Thyroid gland (tissue), 4 donors: ENCODE data around the gene ZBTB44. TPM values are rescaled to one million over a fixed set of nuclear protein-coding genes. Genes with fewer than 3 reads are reported as not detected.

Experiments
- DNase-seq, 2 donors: peaks; one replicate each; pipeline ENCODE4 v3.0.0-alpha.2; 2019
- H3K27ac ChIP-seq, 3 donors: fragments of 200-600 bp; sonication (generic); 1 replicate in 2 of 3; 2 replicates in 1 of 3; pipeline ENCODE4 v1.5.1; 2016 to 2019; ENCODE audit warnings: mild to moderate bottlenecking in 1 of 3, moderate library complexity in 1 of 3
- H3K27me3 ChIP-seq: fragments of 200-600 bp; sonication (generic); one replicate; pipeline ENCODE4 v1.5.1; 2019
- H3K36me3 ChIP-seq, 2 donors: fragments of 200-600 bp; sonication (generic); one replicate each; pipeline ENCODE4 v1.5.1; 2016 to 2019
- H3K4me1 ChIP-seq, 2 donors: fragments of 200-600 bp; sonication (generic); one replicate each; pipeline ENCODE4 v1.5.1; 2017 to 2019
- H3K4me3 ChIP-seq, 3 donors: fragments of 200-600 bp; sonication (generic); replicated peaks in 1 of 3; 1 replicate in 2 of 3; 2 replicates in 1 of 3; pipeline ENCODE4 v1.5.1; 2016; ENCODE audit warnings: mild to moderate bottlenecking in 1 of 3
- H3K9me3 ChIP-seq: fragments of 200-600 bp; sonication (generic); one replicate; pipeline ENCODE4 v1.5.1; 2017
- POLR2A ChIP-seq, 2 donors: fragments of 450-650 bp; IDR thresholded peaks; one replicate each; pipeline ENCODE4 v1.6.1; 2017; ENCODE audit warnings: antibody characterized with exemption in 2 of 2, mild to moderate bottlenecking in 2 of 2, moderate library complexity in 1 of 2
- WGBS, 2 donors: methylation state at CpG; one replicate each; pipeline ENCODE4 v1.1.5; 2017; 5-methylcytosine and 5-hydroxymethylcytosine counted together
- intact Hi-C: fragments of 100-400 bp; cut with DNase I; formaldehyde crosslinking; loops from one replicate; pipeline ENCODE4 v1.15.1; 2023
- total RNA-seq, 4 donors: library from RNA; depleted of rRNA; stranded (reverse); fragments of >200 nt; gene quantifications; one replicate each; pipeline ENCODE4 v1.2.3, GENCODE V29; 2016
- TF ChIP-seq, protein P1 (sequence below), 6 experiments: fragments of 200-600 bp in 3 of 6; fragments of 450-650 bp in 3 of 6; sonication (generic) in 3 of 6; IDR thresholded peaks; one replicate each; pipeline ENCODE4 v1.5.1; 2016 to 2019; ENCODE audit warnings: antibody characterized with exemption in 6 of 6, mild to moderate bottlenecking in 2 of 6, inconsistent platforms in 1 of 6, moderate library complexity in 1 of 6

The ZBTB44 gene
- total RNA-seq, 4 donors from 2014 or later: 57.9 to 85.9 (median 58.8) TPM

DNA sequence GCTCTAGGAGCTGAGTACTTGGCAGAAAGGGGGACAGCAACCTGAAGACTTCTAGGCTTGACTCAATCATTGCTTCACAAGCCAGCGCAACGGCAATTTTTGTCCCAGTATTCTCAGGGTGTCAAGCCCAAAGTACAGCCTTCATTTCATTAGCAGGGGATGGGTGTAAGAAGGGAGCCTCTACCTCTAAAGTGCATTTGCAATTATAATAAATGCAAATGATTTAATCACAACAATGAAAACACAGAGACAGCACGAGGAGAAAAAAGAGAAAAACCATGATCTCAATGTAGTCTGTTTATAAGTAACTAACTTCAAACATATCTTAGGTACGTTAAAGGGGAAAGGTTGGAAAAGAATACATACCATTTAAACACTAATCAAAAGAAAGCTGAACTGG, 34.7 kb downstream of the ZBTB44 start:
- 97% methylated on average over 4 of the region's 4 CpGs for WGBS, 2 donors
- H3K27ac ChIP-seq: no peak overlapping the region
- DNase-seq: no peak
- intact Hi-C loops: no loop called here
- TF ChIP-seq POLR2A (IDR thresholded peaks at IDR 0.05): no peak
- TF ChIP-seq, protein P1, sequence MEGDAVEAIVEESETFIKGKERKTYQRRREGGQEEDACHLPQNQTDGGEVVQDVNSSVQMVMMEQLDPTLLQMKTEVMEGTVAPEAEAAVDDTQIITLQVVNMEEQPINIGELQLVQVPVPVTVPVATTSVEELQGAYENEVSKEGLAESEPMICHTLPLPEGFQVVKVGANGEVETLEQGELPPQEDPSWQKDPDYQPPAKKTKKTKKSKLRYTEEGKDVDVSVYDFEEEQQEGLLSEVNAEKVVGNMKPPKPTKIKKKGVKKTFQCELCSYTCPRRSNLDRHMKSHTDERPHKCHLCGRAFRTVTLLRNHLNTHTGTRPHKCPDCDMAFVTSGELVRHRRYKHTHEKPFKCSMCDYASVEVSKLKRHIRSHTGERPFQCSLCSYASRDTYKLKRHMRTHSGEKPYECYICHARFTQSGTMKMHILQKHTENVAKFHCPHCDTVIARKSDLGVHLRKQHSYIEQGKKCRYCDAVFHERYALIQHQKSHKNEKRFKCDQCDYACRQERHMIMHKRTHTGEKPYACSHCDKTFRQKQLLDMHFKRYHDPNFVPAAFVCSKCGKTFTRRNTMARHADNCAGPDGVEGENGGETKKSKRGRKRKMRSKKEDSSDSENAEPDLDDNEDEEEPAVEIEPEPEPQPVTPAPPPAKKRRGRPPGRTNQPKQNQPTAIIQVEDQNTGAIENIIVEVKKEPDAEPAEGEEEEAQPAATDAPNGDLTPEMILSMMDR (IDR thresholded peaks at IDR 0.05): no peak
- H3K27me3 ChIP-seq: no peaks in the 10 kb centered on the region
- H3K4me1 ChIP-seq: no peaks in the 10 kb centered on the region
- H3K4me3 ChIP-seq: no peak overlapping the region
- no peaks in the 10 kb centered on the region for H3K9me3 ChIP-seq
- H3K36me3 ChIP-seq: no peaks in the 10 kb centered on the region

- H3K9me3 ChIP-seq: no peaks in the 10 kb centered on the region
- TF ChIP-seq POLR2A (IDR thresholded peaks at IDR 0.05): no peak
- WGBS, 2 donors: 98 to 100% methylated on average over 1 of the region's 1 CpG
- no peak overlapping the region for H3K4me3 ChIP-seq
- no peaks in the 10 kb centered on the region for H3K27me3 ChIP-seq
- no peak for DNase-seq
- H3K36me3 ChIP-seq: no peaks in the 10 kb centered on the region
- intact Hi-C loops: no loop called here
- no peak overlapping the region for H3K27ac ChIP-seq
- no peaks in the 10 kb centered on the region for H3K4me1 ChIP-seq
These were observed 36.0 kb downstream of the ZBTB44 start for GRCh38 chr11:130278745-130279144.

DNA sequence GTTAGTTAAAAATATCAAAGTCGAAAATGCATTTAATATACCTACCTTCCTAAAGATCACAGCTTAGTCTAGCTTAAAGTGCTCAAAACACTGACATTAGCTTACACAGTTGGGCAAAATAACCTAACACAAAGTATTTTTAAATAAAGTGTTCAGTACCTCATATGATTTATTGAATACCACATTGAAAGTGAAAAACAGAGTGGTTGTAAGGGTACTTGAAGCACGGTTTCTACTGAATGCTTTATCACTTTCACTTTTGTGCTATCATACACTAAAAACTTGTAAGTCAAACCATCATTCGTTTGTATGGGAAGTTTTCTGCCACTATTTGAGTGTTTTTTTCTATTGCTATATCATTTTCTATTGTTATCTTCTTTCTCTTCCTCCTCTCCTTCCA, 36.6 kb downstream of the ZBTB44 start:
- H3K4me3 ChIP-seq: no peak overlapping the region
- WGBS, 2 donors: 95 to 96% methylated on average over 3 of the region's 3 CpGs
- intact Hi-C loops: no loop called here
- H3K4me1 ChIP-seq: no peaks in the 10 kb centered on the region
- no peak for DNase-seq
- H3K27ac ChIP-seq: no peak overlapping the region
- no peaks in the 10 kb centered on the region for H3K36me3 ChIP-seq
- H3K9me3 ChIP-seq: no peaks in the 10 kb centered on the region
- TF ChIP-seq, protein P1 (IDR thresholded peaks at IDR 0.05): no peak
- no peak for TF ChIP-seq POLR2A (IDR thresholded peaks at IDR 0.05)
- H3K27me3 ChIP-seq: no peaks in the 10 kb centered on the region

DNA sequence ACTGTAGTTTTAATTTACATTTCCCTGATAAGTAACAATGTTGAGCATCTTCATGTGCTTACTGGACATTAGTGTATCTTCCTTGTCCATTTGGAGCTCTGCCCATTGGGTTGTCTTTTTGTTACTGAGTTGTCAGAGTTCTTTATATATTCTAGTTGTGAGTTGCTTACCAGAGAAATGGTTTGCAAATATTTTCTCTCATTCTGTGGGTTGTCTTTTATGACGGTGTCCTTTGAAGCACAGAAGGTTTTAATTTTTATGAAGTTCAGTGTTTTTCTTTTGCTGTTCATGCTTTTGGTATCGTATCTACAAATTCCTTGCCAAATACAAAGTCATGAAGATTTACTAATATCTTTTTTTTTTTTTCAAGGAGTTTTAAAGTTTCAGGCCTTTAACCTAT, 42.4 kb downstream of the ZBTB44 start:
- WGBS, 2 donors: 77 to 89% methylated on average over 2 of the region's 2 CpGs
- no peak for TF ChIP-seq POLR2A (IDR thresholded peaks at IDR 0.05)
- TF ChIP-seq, protein P1 (IDR thresholded peaks at IDR 0.05): no peak
- no peak overlapping the region for H3K4me3 ChIP-seq
- intact Hi-C loops: no loop called here
- H3K4me1 ChIP-seq: no peaks in the 10 kb centered on the region
- no peak for DNase-seq
- H3K9me3 ChIP-seq: no peaks in the 10 kb centered on the region
- peaks cover 0 to 10% of the 10 kb centered on the region in 2 donors for H3K36me3 ChIP-seq
- no peak overlapping the region for H3K27ac ChIP-seq
- no peaks in the 10 kb centered on the region for H3K27me3 ChIP-seq

DNA sequence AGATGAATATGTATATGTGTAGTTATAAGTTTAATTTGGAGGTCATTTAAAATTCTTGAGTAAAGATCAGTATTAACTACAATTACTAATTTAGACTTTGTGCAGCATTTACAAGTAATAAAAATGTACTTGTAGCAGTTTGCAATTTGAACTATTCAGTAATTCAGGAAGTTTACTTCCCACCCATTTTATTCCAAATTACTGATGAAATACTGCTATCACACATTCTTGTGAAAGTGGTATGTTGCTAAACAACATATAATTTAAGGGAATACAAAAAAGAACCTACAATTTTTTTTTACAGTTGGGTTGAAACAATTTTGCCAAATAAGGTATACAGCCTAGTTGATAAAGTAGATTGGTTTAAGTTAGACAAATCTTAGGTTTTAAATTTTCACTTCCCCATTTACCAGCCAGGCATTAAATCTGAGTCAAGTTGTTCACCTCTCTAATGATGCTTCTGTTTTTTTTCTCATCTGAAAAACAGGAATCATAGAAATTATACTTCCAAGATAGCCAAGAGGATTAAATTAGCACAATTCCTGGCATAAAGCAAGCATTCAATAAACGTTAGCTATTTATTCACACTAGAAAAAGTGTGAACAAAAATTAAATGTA, 45.3 kb downstream of the ZBTB44 start:
- 75 to 82% methylated on average over 1 of the region's 1 CpG for WGBS, 2 donors
- Histone ChIP-seq H3K4me1 (no peaks in the 10 kb centered on the region), H3K36me3 (peaks cover 0 to 10% of the 10 kb centered on the region in 2 donors), H3K9me3 (no peaks in the 10 kb centered on the region), H3K4me3 (no peak overlapping the region), H3K27me3 (no peaks in the 10 kb centered on the region), H3K27ac (no peak overlapping the region)
- DNase-seq: no peak
- TF ChIP-seq, protein P1 (IDR thresholded peaks at IDR 0.05): no peak
- TF ChIP-seq POLR2A (IDR thresholded peaks at IDR 0.05): no peak
- intact Hi-C loops: no loop called here
